ENCODE measurements around the gene IKZF1.

The IKZF1 gene

GRCh38 chr7:50357426-50357825 is 52.9 kb downstream of the IKZF1 start:
- DNase-seq, result no peak

GRCh38 chr7:50358041-50358705 is 53.7 kb downstream of the IKZF1 start:
- no peak for DNase-seq

GRCh38 chr7:50358779-50359178 is 54.3 kb downstream of the IKZF1 start:
- no peak for DNase-seq

- DNase-seq, result no peak
Measured at GRCh38 chr7:50359258-50359994, 54.9 kb downstream of the IKZF1 start.

GRCh38 chr7:50359995-50360925 is 55.7 kb downstream of the IKZF1 start:
- peak; percentile 73 for DNase-seq

GRCh38 chr7:50362142-50362541 is 57.6 kb downstream of the IKZF1 start:
- DNase-seq, result no peak

- DNase-seq, result no peak
Measured at GRCh38 chr7:50362712-50363282, 58.3 kb downstream of the IKZF1 start.

- DNase-seq, result no peak
Measured at GRCh38 chr7:50363327-50364060, 59.0 kb downstream of the IKZF1 start.

GRCh38 chr7:50364645-50365044 is 60.1 kb downstream of the IKZF1 start:
- DNase-seq, result no peak

GRCh38 chr7:50366311-50366710 is 61.8 kb downstream of the IKZF1 start:
- peak; percentile 58 for DNase-seq

- no peak for DNase-seq
Measured at GRCh38 chr7:50367100-50367499, 62.6 kb downstream of the IKZF1 start.

- no peak for DNase-seq
Measured at GRCh38 chr7:50367570-50367969, 63.1 kb downstream of the IKZF1 start.

- no peak for DNase-seq
Measured at GRCh38 chr7:50368366-50368765, 63.9 kb downstream of the IKZF1 start.

- DNase-seq, result peak; percentile 67
Measured at GRCh38 chr7:50369143-50370026, 64.9 kb downstream of the IKZF1 start.

GRCh38 chr7:50370884-50371283 is 66.4 kb downstream of the IKZF1 start:
- DNase-seq, result no peak

- no peak for DNase-seq
Measured at GRCh38 chr7:50371551-50372021, 67.1 kb downstream of the IKZF1 start.

- no peak for DNase-seq
Measured at GRCh38 chr7:50372923-50373322, 68.4 kb downstream of the IKZF1 start.

- DNase-seq, result no peak
Measured at GRCh38 chr7:50376056-50376820, 71.7 kb downstream of the IKZF1 start.

- DNase-seq, result no peak
Measured at GRCh38 chr7:50377356-50377755, 72.8 kb downstream of the IKZF1 start.

GRCh38 chr7:50379082-50379481 is 74.6 kb downstream of the IKZF1 start:
- no peak for DNase-seq
